Measurements from ENCODE around the gene LDB2.
A peak's percentile ranks its signal among the peaks of the same experiment; 100 is the strongest.

The LDB2 gene

GRCh38 chr4:16862697-16863096 lies 35.7 kb downstream of the LDB2 start:
- Histone ChIP-seq H3K79me2 (no peaks in the 10 kb centered on the region), H3K4me1 (no peaks in the 10 kb centered on the region), H2AFZ (no peak overlapping the region), H3K27ac (no peak overlapping the region), H3K27me3 (ENCODE audit: control insufficient read depth, insufficient read depth, low read length) (no peaks in the 10 kb centered on the region), H3K9me3 (ENCODE audit: control insufficient read depth, low read length) (no peaks in the 10 kb centered on the region), H3K4me3 (ENCODE audit: low read depth, low read length) (no peak overlapping the region), H3K36me3 (ENCODE audit: control insufficient read depth, insufficient read depth, low read length) (no peaks in the 10 kb centered on the region), H3K9ac (no peak overlapping the region), H3K4me2 (ENCODE audit: low read length) (no peak overlapping the region)
- TF ChIP-seq CTCF (IDR thresholded peaks at IDR 0.05): no peak

DNA sequence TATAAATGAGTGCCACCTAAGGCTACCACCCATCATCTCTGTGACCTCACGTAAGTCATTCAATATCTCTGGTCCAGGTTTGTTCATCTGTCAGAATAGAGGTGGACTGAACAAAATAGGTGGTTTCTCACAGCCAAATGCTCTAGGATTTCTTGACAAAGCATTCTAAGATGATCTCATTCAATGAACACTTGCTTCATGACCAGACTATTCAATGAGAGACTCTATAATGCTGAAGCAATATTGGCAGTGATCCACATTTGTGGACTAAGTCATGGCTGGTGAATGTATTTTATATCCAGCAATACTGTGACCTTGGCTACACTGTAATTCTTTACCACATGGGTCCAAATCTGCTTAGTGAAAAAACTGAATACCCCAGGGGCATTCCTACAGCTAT lies 37.9 kb downstream of the LDB2 start:
- no peaks in the 10 kb centered on the region for H3K9me3 ChIP-seq (ENCODE audit: control insufficient read depth, low read length)
- H3K27me3 ChIP-seq (ENCODE audit: control insufficient read depth, insufficient read depth, low read length): no peaks in the 10 kb centered on the region
- no peaks in the 10 kb centered on the region for H3K36me3 ChIP-seq (ENCODE audit: control insufficient read depth, insufficient read depth, low read length)
- H3K4me2 ChIP-seq (ENCODE audit: low read length): no peak overlapping the region
- TF ChIP-seq CTCF (IDR thresholded peaks at IDR 0.05): no peak
- H3K4me1 ChIP-seq: no peaks in the 10 kb centered on the region
- no peak overlapping the region for H3K4me3 ChIP-seq (ENCODE audit: low read depth, low read length)
- H2AFZ ChIP-seq: no peak overlapping the region
- H3K9ac ChIP-seq: no peak overlapping the region
- no peak overlapping the region for H3K27ac ChIP-seq
- H3K79me2 ChIP-seq: no peaks in the 10 kb centered on the region

- Histone ChIP-seq H3K27ac (peak overlapping the region; percentile 56), H3K27me3 (ENCODE audit: control insufficient read depth, insufficient read depth, low read length) (no peaks in the 10 kb centered on the region), H2AFZ (no peak overlapping the region), H3K36me3 (ENCODE audit: control insufficient read depth, insufficient read depth, low read length) (no peaks in the 10 kb centered on the region), H3K4me1 (no peaks in the 10 kb centered on the region), H3K9ac (no peak overlapping the region), H3K9me3 (ENCODE audit: control insufficient read depth, low read length) (no peaks in the 10 kb centered on the region), H3K4me3 (ENCODE audit: low read depth, low read length) (no peak overlapping the region), H3K4me2 (ENCODE audit: low read length) (no peak overlapping the region), H3K79me2 (no peaks in the 10 kb centered on the region)
- no peak for TF ChIP-seq CTCF (IDR thresholded peaks at IDR 0.05)
These were observed 39.4 kb downstream of the LDB2 start for GRCh38 chr4:16859031-16859430.

DNA sequence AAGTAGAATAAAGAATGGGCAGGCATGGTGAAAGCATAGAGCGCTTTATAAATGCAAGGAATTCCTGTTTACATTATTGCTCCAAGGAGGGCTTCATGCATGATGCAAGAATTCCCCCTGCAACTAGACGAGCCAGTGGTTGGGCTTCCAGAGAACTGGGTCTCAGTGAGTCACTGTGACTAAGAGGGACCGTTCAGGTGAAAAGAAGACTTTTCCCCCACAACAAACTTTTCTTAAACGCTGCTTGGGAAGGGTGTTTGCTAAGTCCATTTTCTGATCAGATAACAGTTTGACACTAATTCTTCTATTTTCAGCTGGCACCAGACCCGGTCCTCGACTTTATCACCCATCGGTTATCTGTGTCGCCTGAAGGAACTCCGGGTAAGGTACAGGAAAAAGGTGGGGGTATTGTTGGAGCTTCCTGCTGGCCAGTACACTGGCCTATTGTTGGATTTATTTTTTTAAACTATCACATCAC lies 40.1 kb downstream of the LDB2 start:
- no peaks in the 10 kb centered on the region for H3K36me3 ChIP-seq (ENCODE audit: control insufficient read depth, insufficient read depth, low read length)
- H3K4me1 ChIP-seq: no peaks in the 10 kb centered on the region
- no peak overlapping the region for H3K9ac ChIP-seq
- no peak overlapping the region for H2AFZ ChIP-seq
- no peaks in the 10 kb centered on the region for H3K9me3 ChIP-seq (ENCODE audit: control insufficient read depth, low read length)
- H3K27me3 ChIP-seq (ENCODE audit: control insufficient read depth, insufficient read depth, low read length): no peaks in the 10 kb centered on the region
- no peak overlapping the region for H3K4me3 ChIP-seq (ENCODE audit: low read depth, low read length)
- H3K4me2 ChIP-seq (ENCODE audit: low read length): no peak overlapping the region
- peak overlapping the region; percentile 49 for H3K27ac ChIP-seq
- H3K79me2 ChIP-seq: no peaks in the 10 kb centered on the region
- TF ChIP-seq CTCF (IDR thresholded peaks at IDR 0.05): no peak

DNA sequence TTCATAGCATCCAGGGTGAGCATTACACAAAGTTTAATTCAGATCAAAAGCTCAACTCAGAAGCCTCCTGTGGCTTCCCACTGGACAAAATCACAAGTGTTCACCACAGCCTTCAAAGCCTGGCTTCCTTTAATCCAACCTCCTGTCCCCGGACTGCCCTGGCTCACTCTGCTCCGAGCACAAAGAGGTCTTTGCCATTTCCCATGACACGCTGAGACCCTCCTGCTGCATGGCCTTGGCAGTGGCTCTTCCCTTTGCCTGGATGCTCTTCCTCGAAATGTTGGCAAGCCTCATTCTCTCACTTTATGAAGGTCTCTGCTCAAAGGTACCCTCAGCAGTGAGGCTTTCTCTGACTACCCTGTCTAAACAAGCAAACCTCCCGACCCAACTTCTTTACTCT lies 41.0 kb downstream of the LDB2 start:
- Histone ChIP-seq H2AFZ (no peak overlapping the region), H3K9me3 (ENCODE audit: control insufficient read depth, low read length) (no peaks in the 10 kb centered on the region), H3K4me1 (no peaks in the 10 kb centered on the region), H3K27me3 (ENCODE audit: control insufficient read depth, insufficient read depth, low read length) (no peaks in the 10 kb centered on the region), H3K79me2 (no peaks in the 10 kb centered on the region), H3K27ac (peak overlapping the region; percentile 49), H3K4me2 (ENCODE audit: low read length) (no peak overlapping the region), H3K36me3 (ENCODE audit: control insufficient read depth, insufficient read depth, low read length) (no peaks in the 10 kb centered on the region), H3K4me3 (ENCODE audit: low read depth, low read length) (no peak overlapping the region), H3K9ac (no peak overlapping the region)
- no peak for TF ChIP-seq CTCF (IDR thresholded peaks at IDR 0.05)
